Peyer's patch (tissue), 4 donors: Measurements from ENCODE around the gene SYNPO. TPM values are rescaled to one million over a fixed set of nuclear protein-coding genes. Genes with fewer than 3 reads are reported as not detected.

Experiments
- DNase-seq, 3 donors: peaks; one replicate each; pipeline ENCODE4 v3.0.0-alpha.2; 2017 to 2019
- H3K27ac ChIP-seq, 4 donors: fragments of 200-600 bp; sonication (generic); one replicate each; pipeline ENCODE4 v1.5.1; 2016 to 2019
- H3K27me3 ChIP-seq, 2 donors: fragments of 200-600 bp; sonication (generic); one replicate each; pipeline ENCODE4 v1.5.1; 2019
- H3K36me3 ChIP-seq, 3 donors: fragments of 200-600 bp; sonication (generic); one replicate each; pipeline ENCODE4 v1.5.1; 2016 to 2019
- H3K4me1 ChIP-seq, 4 donors: fragments of 200-600 bp; sonication (generic); one replicate each; pipeline ENCODE4 v1.5.1; 2016 to 2019
- H3K4me3 ChIP-seq, 4 donors: fragments of 200-600 bp; sonication (generic); 1 replicate in 3 of 4; 2 replicates in 1 of 4; pipeline ENCODE4 v1.5.1; 2016 to 2019; ENCODE audit warnings: mild to moderate bottlenecking in 1 of 4
- H3K9me3 ChIP-seq, 4 donors: fragments of 200-600 bp; sonication (generic); one replicate each; pipeline ENCODE4 v1.5.1; 2016 to 2019; ENCODE audit warnings: mild to moderate bottlenecking in 1 of 4
- POLR2A ChIP-seq, 2 donors: fragments of 450-650 bp; IDR thresholded peaks; one replicate each; pipeline ENCODE4 v1.5.1; 2017; ENCODE audit warnings: antibody characterized with exemption in 2 of 2, mild to moderate bottlenecking in 2 of 2, moderate library complexity in 2 of 2
- total RNA-seq, 4 donors: library from RNA; depleted of rRNA; stranded (reverse); fragments of >200 nt; gene quantifications; one replicate each; pipeline ENCODE4 v1.1.0, GENCODE V29; 2016
- TF ChIP-seq, protein P1 (sequence below), 6 experiments: fragments of 450-650 bp in 4 of 6; fragments of 200-600 bp in 2 of 6; sonication (generic) in 1 of 6; IDR thresholded peaks; one replicate each; pipeline ENCODE4 v1.5.1; 2017 to 2019; ENCODE audit warnings: antibody characterized with exemption in 6 of 6, mild to moderate bottlenecking in 3 of 6, moderate library complexity in 1 of 6

Gene SYNPO
- total RNA-seq, 4 donors from 2014 or later: 28.1 to 93.3 (median 75.8) TPM

DNA sequence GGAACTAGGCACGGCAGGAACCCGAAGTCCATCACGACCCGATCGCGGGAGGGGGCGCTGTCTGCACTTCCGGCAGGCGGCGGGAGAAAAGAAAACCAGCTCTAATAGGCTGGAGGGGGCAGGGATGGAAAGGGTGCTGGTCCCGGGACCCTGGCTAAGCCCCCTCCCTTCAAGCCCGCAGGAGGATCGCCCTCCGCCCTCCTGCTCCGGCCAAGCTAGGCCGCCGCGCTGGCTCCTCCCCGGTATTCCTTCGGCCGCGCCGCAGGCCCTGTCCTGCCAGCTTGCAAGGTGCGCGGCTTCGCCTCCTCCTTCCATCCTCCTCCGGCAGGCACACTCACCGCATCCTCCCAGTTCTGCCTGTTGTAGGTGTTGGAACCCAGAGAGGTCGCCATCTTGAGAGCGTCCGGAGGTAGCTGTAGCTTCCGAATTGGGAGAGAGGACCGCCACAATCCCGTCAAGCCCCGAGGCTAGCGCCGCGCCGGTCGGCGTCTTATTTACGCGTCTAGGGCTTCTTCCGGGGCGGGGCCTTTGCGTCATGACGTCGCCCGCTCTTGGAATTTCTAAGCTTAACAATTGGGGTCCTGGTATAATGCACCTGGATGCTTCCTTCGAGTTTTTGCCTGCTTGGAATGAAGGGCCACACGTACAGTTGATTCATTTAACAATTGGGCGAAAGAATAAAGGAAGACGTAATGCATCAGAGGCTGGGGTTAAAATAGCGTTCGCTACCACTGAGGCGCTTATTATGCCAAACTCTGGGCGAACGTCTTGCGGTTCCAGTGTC lies 60.3 kb downstream of the SYNPO start, which contains the start of gene RBM22:
Gene RBM22 (minus strand): TSS at position 469 of the 784 bp plus-strand sequence. CDS start 77 bp downstream, at position 392.
- Histone ChIP-seq H3K27me3 (no peaks in the 10 kb centered on the region), H3K4me1 (peaks cover 0 to 18% (median 4%) of the 10 kb centered on the region in 4 donors), H3K4me3 (peak within 1 kb of the TSS; percentile 97 to 100 (median 99)), H3K36me3 (peaks cover 0 to 36% (median 0%) of the 10 kb centered on the region in 3 donors), H3K27ac (peak within 1 kb of the TSS; percentile 97 to 99 (median 98)), H3K9me3 (no peaks in the 10 kb centered on the region)
- peak; percentile 93 to 97 (median 93) for DNase-seq
- TF ChIP-seq POLR2A (IDR thresholded peaks at IDR 0.05): peak; percentile 71 to 83
- TF ChIP-seq, protein P1, sequence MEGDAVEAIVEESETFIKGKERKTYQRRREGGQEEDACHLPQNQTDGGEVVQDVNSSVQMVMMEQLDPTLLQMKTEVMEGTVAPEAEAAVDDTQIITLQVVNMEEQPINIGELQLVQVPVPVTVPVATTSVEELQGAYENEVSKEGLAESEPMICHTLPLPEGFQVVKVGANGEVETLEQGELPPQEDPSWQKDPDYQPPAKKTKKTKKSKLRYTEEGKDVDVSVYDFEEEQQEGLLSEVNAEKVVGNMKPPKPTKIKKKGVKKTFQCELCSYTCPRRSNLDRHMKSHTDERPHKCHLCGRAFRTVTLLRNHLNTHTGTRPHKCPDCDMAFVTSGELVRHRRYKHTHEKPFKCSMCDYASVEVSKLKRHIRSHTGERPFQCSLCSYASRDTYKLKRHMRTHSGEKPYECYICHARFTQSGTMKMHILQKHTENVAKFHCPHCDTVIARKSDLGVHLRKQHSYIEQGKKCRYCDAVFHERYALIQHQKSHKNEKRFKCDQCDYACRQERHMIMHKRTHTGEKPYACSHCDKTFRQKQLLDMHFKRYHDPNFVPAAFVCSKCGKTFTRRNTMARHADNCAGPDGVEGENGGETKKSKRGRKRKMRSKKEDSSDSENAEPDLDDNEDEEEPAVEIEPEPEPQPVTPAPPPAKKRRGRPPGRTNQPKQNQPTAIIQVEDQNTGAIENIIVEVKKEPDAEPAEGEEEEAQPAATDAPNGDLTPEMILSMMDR (IDR thresholded peaks at IDR 0.05): peak; percentile 49 to 75 (median 61)

DNA sequence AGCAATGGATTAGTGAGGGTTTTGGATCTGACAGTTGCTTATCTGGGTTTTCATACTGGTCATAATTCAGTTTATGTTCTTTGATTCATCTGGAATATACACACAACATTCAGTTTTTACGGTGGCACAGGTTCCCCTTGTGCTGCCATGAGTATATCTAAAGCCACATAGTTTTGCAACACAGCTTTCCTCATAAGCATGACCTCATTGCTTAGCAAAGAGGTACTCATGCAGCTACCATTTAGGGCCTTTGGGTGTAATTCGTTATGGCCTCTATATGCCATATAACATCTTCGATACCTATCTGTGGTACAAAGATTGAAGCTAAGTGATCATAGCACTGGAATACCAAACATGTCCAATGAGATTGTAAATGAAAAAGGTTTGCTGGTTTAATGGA lies 63.3 kb downstream of the SYNPO start:
- peaks cover 0 to 16% (median 0%) of the 10 kb centered on the region in 3 donors for H3K36me3 ChIP-seq
- H3K27me3 ChIP-seq: no peaks in the 10 kb centered on the region
- no peak overlapping the region for H3K4me3 ChIP-seq
- H3K9me3 ChIP-seq: no peaks in the 10 kb centered on the region
- no peak for DNase-seq
- peaks cover 0 to 17% (median 4%) of the 10 kb centered on the region in 4 donors for H3K4me1 ChIP-seq
- no peak overlapping the region for H3K27ac ChIP-seq
- TF ChIP-seq, protein P1 (IDR thresholded peaks at IDR 0.05): no peak

DNA sequence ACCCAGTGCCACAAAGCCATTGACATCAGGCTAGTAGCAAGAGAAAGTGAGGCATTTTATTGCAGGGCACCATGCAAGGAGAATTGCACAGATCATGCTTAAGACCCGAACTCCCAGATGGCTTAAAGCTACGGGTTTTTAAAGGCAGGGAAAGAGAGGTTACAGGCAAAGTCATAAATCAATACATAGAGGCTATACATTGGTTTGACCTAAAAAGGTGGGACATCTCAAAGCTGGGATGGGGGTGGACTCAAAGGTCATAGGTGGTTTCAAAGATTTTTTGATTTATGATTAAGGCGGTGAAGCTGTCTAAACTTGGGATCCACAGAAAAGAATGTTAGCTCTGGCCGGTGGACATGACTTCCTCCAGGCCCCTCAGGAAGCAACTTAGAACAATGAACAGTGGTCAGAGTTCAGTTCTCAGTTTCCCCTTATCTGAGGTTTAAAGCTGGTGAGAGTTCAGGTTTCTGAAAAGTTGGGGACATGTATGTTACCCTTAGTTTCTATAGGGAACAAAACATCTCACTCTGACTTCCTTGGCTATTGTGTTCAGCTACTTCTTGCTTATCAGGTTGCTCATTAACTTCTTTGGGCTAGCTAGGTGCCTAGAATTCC lies 66.4 kb downstream of the SYNPO start:
- Histone ChIP-seq H3K27ac (no peak overlapping the region), H3K36me3 (peaks cover 0 to 40% (median 0%) of the 10 kb centered on the region in 3 donors), H3K4me1 (no peaks in the 10 kb centered on the region), H3K4me3 (no peak overlapping the region), H3K9me3 (no peaks in the 10 kb centered on the region), H3K27me3 (no peaks in the 10 kb centered on the region)
- TF ChIP-seq, protein P1 (IDR thresholded peaks at IDR 0.05): no peak
- TF ChIP-seq POLR2A (IDR thresholded peaks at IDR 0.05): no peak
- no peak for DNase-seq

Other genes starting within 250 kb of the SYNPO start
- gene CD74, start 227.8 kb upstream of the SYNPO start, total RNA-seq: 1,000 to 10,000 TPM in 2 of 4 donors, 100 to 1,000 TPM in 2; 759 to 2,006 (median 1,183) TPM
- 1,000 to 10,000 TPM in 3 of 4 donors, 100 to 1,000 TPM in 1; 975 to 1,961 (median 1,274) TPM for gene RPS14, start 190.9 kb upstream of the SYNPO start, total RNA-seq
- gene NDST1, start 132.5 kb upstream of the SYNPO start, total RNA-seq: 100 to 1,000 TPM in 2 of 4 donors, 10 to 100 TPM in 2; 80.9 to 168 (median 118) TPM
- gene MYOZ3, start 20.6 kb downstream of the SYNPO start, total RNA-seq: under 1 TPM in 1 of 4 donors, not detected in 3; 0.54 TPM
- gene RBM22, start 60.4 kb downstream of the SYNPO start, total RNA-seq: 10 to 100 TPM; 35.1 to 53.6 (median 44.0) TPM
- gene DCTN4, start 118.4 kb downstream of the SYNPO start, total RNA-seq: 10 to 100 TPM; 41.7 to 75.9 (median 54.1) TPM
- gene SMIM3, start 138.1 kb downstream of the SYNPO start, total RNA-seq: 10 to 100 TPM; 12.7 to 82.5 (median 23.6) TPM
- 10 to 100 TPM in 1 of 4 donors, 1 to 10 TPM in 2, not detected in 1; 1.1 to 11.6 (median 1.9) TPM for gene IRGM, start 205.9 kb downstream of the SYNPO start, total RNA-seq